ENCODE data around the gene NABP2. TPM values are rescaled to one million over a fixed set of nuclear protein-coding genes. Genes with fewer than 3 reads are reported as not detected.
A peak's percentile ranks its signal among the peaks of the same experiment; 100 is the strongest.

NABP2 gene
- total and polyA plus RNA-seq, 2 of the 4 experiments (the other 2 are of a cell fraction) = 29.2 to 37.4 TPM

GRCh38 chr12:56258068-56258819, 34.1 kb downstream of the NABP2 start, which contains the start of gene ANKRD52:
Gene ANKRD52, minus strand, starts transcription at chr12:56258384. Its CDS starts 115 bp downstream, at chr12:56258269.
- peak within 1 kb of the TSS; percentile 77 for H4K91ac ChIP-seq (ENCODE audit: insufficient read depth, low read depth, low read length)
- peak within 1 kb of the TSS; percentile 23; the same call in 1 of the 3 replicates for H2BK15ac ChIP-seq (ENCODE audit: low read depth, low read length)
- TF ChIP-seq POLR2A (IDR thresholded peaks at IDR 0.05; ENCODE audit: low read depth, low read length) (no peak), CHD1 (IDR thresholded peaks at IDR 0.05; ENCODE audit: low read depth, low read length) (no peak), CEBPB (IDR thresholded peaks at IDR 0.05; ENCODE audit: low read depth, low read length) (no peak), RFX5 (IDR thresholded peaks at IDR 0.05; ENCODE audit: low read depth, low read length) (no peak), RAD21 (IDR thresholded peaks at IDR 0.05; ENCODE audit: low read length) (peak; percentile 34), MAZ (IDR thresholded peaks at IDR 0.05; ENCODE audit: borderline replicate concordance, low read depth, low read length) (peak; percentile 89; the same call in 1 of the 2 replicates), SMC3 (IDR thresholded peaks at IDR 0.05; ENCODE audit: low read depth, low read length) (peak; percentile 35; the same call in 1 of the 2 replicates), MAFK (IDR thresholded peaks at IDR 0.05; ENCODE audit: low read depth, low read length) (no peak), FOS (IDR thresholded peaks at IDR 0.05; ENCODE audit: low read depth, low read length) (no peak), BHLHE40 (IDR thresholded peaks at IDR 0.05; ENCODE audit: low read depth, low read length) (no peak), MXI1 (IDR thresholded peaks at IDR 0.05; ENCODE audit: borderline replicate concordance, low read depth, low read length) (peak; percentile 29; the same call in 1 of the 2 replicates)
- TF ChIP-seq, protein P1, sequence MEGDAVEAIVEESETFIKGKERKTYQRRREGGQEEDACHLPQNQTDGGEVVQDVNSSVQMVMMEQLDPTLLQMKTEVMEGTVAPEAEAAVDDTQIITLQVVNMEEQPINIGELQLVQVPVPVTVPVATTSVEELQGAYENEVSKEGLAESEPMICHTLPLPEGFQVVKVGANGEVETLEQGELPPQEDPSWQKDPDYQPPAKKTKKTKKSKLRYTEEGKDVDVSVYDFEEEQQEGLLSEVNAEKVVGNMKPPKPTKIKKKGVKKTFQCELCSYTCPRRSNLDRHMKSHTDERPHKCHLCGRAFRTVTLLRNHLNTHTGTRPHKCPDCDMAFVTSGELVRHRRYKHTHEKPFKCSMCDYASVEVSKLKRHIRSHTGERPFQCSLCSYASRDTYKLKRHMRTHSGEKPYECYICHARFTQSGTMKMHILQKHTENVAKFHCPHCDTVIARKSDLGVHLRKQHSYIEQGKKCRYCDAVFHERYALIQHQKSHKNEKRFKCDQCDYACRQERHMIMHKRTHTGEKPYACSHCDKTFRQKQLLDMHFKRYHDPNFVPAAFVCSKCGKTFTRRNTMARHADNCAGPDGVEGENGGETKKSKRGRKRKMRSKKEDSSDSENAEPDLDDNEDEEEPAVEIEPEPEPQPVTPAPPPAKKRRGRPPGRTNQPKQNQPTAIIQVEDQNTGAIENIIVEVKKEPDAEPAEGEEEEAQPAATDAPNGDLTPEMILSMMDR (conservative IDR thresholded peaks at IDR 0.05; ENCODE audit: low read depth, low read length) = peak; percentile 82
- TF ChIP-seq, protein P2, sequence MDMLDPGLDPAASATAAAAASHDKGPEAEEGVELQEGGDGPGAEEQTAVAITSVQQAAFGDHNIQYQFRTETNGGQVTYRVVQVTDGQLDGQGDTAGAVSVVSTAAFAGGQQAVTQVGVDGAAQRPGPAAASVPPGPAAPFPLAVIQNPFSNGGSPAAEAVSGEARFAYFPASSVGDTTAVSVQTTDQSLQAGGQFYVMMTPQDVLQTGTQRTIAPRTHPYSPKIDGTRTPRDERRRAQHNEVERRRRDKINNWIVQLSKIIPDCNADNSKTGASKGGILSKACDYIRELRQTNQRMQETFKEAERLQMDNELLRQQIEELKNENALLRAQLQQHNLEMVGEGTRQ (IDR thresholded peaks at IDR 0.05; ENCODE audit: low read depth, low read length) = no peak
- peak within 1 kb of the TSS; percentile 97 for H2AK9ac ChIP-seq (replicated peaks; ENCODE audit: low read depth, low read length, poor library complexity)
- peak; percentile 71 for DNase-seq
- peak within 1 kb of the TSS; percentile 69 for H4K5ac ChIP-seq (ENCODE audit: low read depth, low read length)
- ATAC-seq (ENCODE audit: low read depth) = peak; percentile 86
- peak within 1 kb of the TSS; percentile 94 for H3K4me3 ChIP-seq (ENCODE audit: insufficient read depth, low read depth, low read length)
- CTCF ChIA-PET = interaction anchor here (0.6 to 1.2 kb wide), 5 partner anchors 8 to 69 kb away, joined by 3 read pairs; partner anchors contain the start of gene SMARCC2
- peak within 1 kb of the TSS; percentile 94 for H3K27ac ChIP-seq (ENCODE audit: insufficient read depth, low read length)
- H3K56ac ChIP-seq (ENCODE audit: extremely low read depth, insufficient read depth, low read length) = peak within 1 kb of the TSS; percentile 79
- H3K4me2 ChIP-seq (ENCODE audit: low read depth, low read length) = peak within 1 kb of the TSS; percentile 92
- H2BK5ac ChIP-seq (ENCODE audit: low read depth, low read length, poor library complexity, severe bottlenecking) = peak within 1 kb of the TSS; percentile 89
- peak within 1 kb of the TSS; percentile 36 for H3K18ac ChIP-seq (ENCODE audit: low read depth, low read length)
- H3K4ac ChIP-seq (ENCODE audit: low read depth, low read length) = peak within 1 kb of the TSS; percentile 85
- peak within 1 kb of the TSS; percentile 81 to 94 for H4K8ac ChIP-seq (ENCODE audit: low read depth in 2 of 2, low read length in 2 of 2)
- peaks cover 32 to 45% of the 10 kb centered on the region in 2 experiments for H3K79me1 ChIP-seq (ENCODE audit: low read depth in 1 of 2, low read length in 2 of 2)
- in situ Hi-C loops (cut with MboI; ENCODE audit: low sequenced_read_pairs) (no loop called here), dilution Hi-C loops (cut with HindIII; ENCODE audit: low sequenced_read_pairs, unreplicated experiment) (no loop called here), intact Hi-C loops (cut with micrococcal nuclease) (loop anchor here (2.0 kb wide), 2 partner anchors 139 to 207 kb away; partner anchors contain the start of gene ZC3H10)
- H3K14ac ChIP-seq (replicated peaks; ENCODE audit: low read depth, low read length) = peak within 1 kb of the TSS; percentile 89
- peak within 1 kb of the TSS; percentile 96 for H3K9ac ChIP-seq (ENCODE audit: low read depth, low read length)
- peak within 1 kb of the TSS; percentile 97 for H2AFZ ChIP-seq (replicated peaks; ENCODE audit: low read length, poor library complexity)
- no peaks in the 10 kb centered on the region for H3K9me3 ChIP-seq (ENCODE audit: control insufficient read depth, insufficient read depth, low read length)
- H3K4me1 ChIP-seq (ENCODE audit: control insufficient read depth, insufficient read depth, low read length) = peaks cover 22% of the 10 kb centered on the region
- H2BK120ac ChIP-seq (ENCODE audit: low read depth, low read length) = peak within 1 kb of the TSS; percentile 60; the same call in 1 of the 2 replicates
- POLR2A ChIA-PET (ENCODE audit: unreplicated experiment) = interaction anchor here (1.1 kb wide), 1 partner anchor 36 kb away, joined by 4 read pairs; the partner anchor contains the start of gene RNF41
- peaks cover 35% of the 10 kb centered on the region for H3K36me3 ChIP-seq (ENCODE audit: control insufficient read depth, insufficient read depth, low read length)
- no TSS peak for BruUV-seq (replicated peaks)
- peak within 1 kb of the TSS; percentile 94 for H3K23ac ChIP-seq (ENCODE audit: low read depth, low read length)
- no peaks in the 10 kb centered on the region for H3K27me3 ChIP-seq (ENCODE audit: control insufficient read depth, insufficient read depth, low read length)
- H4K20me1 ChIP-seq (ENCODE audit: insufficient read depth, low read length) = peaks cover 37% of the 10 kb centered on the region
- H2AK5ac ChIP-seq (ENCODE audit: low read depth, low read length) = peak within 1 kb of the TSS; percentile 89
- peaks cover 28% of the 10 kb centered on the region for H3K9me1 ChIP-seq (ENCODE audit: insufficient read depth, low read length)
- WGBS, 2 experiments (ENCODE audit: extremely low coverage in 2 of 2, insufficient read length in 1 of 2) = 0% methylated on average over 50 of the region's 78 CpGs; no CpG with 5 or more reads in 1 of the 2 experiments
- 0 out of 2 replicates have a peak within 1 kb of the TSS, but pooled peaks have one; percentile 13 for H2BK20ac ChIP-seq (ENCODE audit: low read depth, low read length)
